RWPE2 (cell line): ENCODE measurements around the gene ZNF862.

ENCODE experiments used
- ATAC-seq: fragments of 200-7000 bp; cut with Tn5 transposase; 3 replicates; pipeline ENCODE4 v1.9.1; 2021; ENCODE audit warnings: low read depth
- DNase-seq: peaks from one replicate; pipeline ENCODE4 v3.0.0-alpha.2; 2020; ENCODE audit warnings: low spot score
- H3K27ac ChIP-seq: fragments of 450-650 bp; 2 replicates; pipeline ENCODE4 v1.5.1; 2017; ENCODE audit warnings: mild to moderate bottlenecking; ENCODE audit not compliant: poor library complexity, severe bottlenecking
- H3K27me3 ChIP-seq: fragments of 250-450 bp; sonication (Bioruptor Pico); 2 replicates; pipeline ENCODE4 v1.5.1; 2021; ENCODE audit warnings: mild to moderate bottlenecking, moderate library complexity; ENCODE audit not compliant: insufficient read depth, poor library complexity, severe bottlenecking
- H3K36me3 ChIP-seq: fragments of 250-450 bp; sonication (Bioruptor Pico); 2 replicates; pipeline ENCODE4 v1.5.1; 2020; ENCODE audit warnings: low read depth, mild to moderate bottlenecking, moderate library complexity
- H3K4me1 ChIP-seq: fragments of 250-450 bp; sonication (Bioruptor Pico); 2 replicates; pipeline ENCODE4 v1.5.1; 2021; ENCODE audit warnings: mild to moderate bottlenecking, moderate library complexity; ENCODE audit not compliant: insufficient read depth, poor library complexity, severe bottlenecking
- H3K4me3 ChIP-seq: fragments of 250-450 bp; sonication (Bioruptor Pico); 2 replicates; pipeline ENCODE4 v1.5.1; 2021; ENCODE audit warnings: mild to moderate bottlenecking, moderate library complexity; ENCODE audit not compliant: severe bottlenecking
- H3K9me3 ChIP-seq: fragments of 250-450 bp; sonication (Bioruptor Pico); 2 replicates; pipeline ENCODE4 v1.5.1; 2021; ENCODE audit warnings: mild to moderate bottlenecking, moderate library complexity; ENCODE audit not compliant: severe bottlenecking
- CTCF ChIP-seq: fragments of 450-650 bp; IDR thresholded peaks from one replicate; pipeline ENCODE4 v1.5.1; 2017; ENCODE audit warnings: mild to moderate bottlenecking, moderate library complexity; ENCODE audit not compliant: poor library complexity, severe bottlenecking

ZNF862 gene

DNA sequence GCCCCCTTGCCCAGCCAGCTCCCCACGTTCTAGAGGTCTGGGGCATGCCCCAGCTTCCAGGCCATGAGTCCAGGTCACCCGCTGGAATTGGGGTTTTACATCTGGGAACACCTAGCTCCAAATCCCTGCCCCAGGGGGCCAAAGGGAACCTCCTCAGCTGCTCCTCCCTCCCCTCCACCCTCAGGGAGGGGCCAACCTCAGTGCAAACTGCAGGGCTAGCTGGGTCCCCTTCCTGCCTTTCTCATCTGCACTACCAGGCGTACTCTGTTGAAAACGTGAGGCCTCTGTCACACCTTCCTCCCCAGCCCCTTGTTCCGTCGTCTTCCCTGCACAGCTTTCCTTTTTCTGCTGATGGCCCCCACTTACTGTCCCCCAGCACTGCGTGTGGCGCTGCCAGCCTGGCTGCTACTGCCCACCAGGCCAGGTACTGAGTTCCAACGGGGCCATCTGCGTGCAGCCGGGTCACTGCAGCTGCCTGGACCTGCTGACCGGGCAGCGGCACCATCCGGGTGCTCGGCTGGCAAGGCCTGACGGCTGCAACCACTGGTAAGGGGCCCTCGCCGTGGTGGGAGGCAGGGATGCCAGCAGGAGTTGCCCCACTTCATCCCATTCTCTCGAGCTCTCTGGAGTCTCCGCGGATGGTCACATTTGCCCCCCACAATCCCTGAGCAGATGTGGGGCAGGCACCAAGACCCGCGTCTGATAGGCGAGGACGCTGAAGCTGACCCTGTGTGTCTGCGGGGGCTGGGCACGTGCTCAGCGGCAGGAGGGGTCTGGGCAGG, 24.7 kb upstream of the ZNF862 start:
- no peaks in the 10 kb centered on the region for H3K27me3 ChIP-seq
- no peak for ATAC-seq

GRCh38 chr7:149814494-149814893, 23.7 kb upstream of the ZNF862 start:
- no peaks in the 10 kb centered on the region for H3K27me3 ChIP-seq
- ATAC-seq (no peak), DNase-seq (no peak)
- no peaks in the 10 kb centered on the region for H3K4me1 ChIP-seq
- no peaks in the 10 kb centered on the region for H3K36me3 ChIP-seq
- TF ChIP-seq CTCF: no peak
- H3K9me3 ChIP-seq: no peaks in the 10 kb centered on the region
- no peak overlapping the region for H3K27ac ChIP-seq
- H3K4me3 ChIP-seq: no peak overlapping the region

More for the DNA sequence above, 24.7 kb upstream of the ZNF862 start:
- Histone ChIP-seq H3K27ac (no peak overlapping the region), H3K36me3 (no peaks in the 10 kb centered on the region), H3K9me3 (no peaks in the 10 kb centered on the region), H3K4me1 (no peaks in the 10 kb centered on the region), H3K4me3 (no peak overlapping the region)
- no peak for DNase-seq
- TF ChIP-seq CTCF: no peak

DNA sequence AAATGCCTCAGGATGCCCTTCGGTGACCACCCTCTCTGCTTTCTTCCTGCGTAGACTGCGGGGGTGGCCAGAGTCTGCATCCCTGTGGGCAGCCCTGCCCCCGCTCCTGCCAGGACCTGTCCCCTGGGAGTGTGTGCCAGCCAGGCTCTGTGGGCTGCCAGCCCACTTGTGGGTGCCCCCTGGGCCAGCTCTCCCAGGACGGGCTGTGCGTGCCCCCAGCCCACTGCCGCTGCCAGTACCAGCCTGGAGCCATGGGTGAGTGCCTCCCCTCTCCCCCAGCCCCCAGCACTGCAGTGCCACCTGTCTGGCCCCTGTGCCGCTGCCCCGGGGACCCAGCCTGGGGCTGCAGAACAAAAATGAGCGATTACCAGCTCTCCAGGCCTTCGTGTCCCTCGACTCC, 23.1 kb upstream of the ZNF862 start:
- TF ChIP-seq CTCF: no peak
- no peak for ATAC-seq
- no peak for DNase-seq
- no peak overlapping the region for H3K4me3 ChIP-seq
- no peaks in the 10 kb centered on the region for H3K27me3 ChIP-seq
- H3K4me1 ChIP-seq: no peaks in the 10 kb centered on the region
- no peak overlapping the region for H3K27ac ChIP-seq
- H3K36me3 ChIP-seq: no peaks in the 10 kb centered on the region
- H3K9me3 ChIP-seq: no peaks in the 10 kb centered on the region

- DNase-seq (no peak), ATAC-seq (no peak)
- H3K27ac ChIP-seq: no peak overlapping the region
- H3K36me3 ChIP-seq: no peaks in the 10 kb centered on the region
- no peaks in the 10 kb centered on the region for H3K9me3 ChIP-seq
- no peaks in the 10 kb centered on the region for H3K27me3 ChIP-seq
- no peak overlapping the region for H3K4me3 ChIP-seq
- no peaks in the 10 kb centered on the region for H3K4me1 ChIP-seq
- TF ChIP-seq CTCF: no peak
These were observed 22.4 kb upstream of the ZNF862 start for GRCh38 chr7:149815661-149816266.

DNA sequence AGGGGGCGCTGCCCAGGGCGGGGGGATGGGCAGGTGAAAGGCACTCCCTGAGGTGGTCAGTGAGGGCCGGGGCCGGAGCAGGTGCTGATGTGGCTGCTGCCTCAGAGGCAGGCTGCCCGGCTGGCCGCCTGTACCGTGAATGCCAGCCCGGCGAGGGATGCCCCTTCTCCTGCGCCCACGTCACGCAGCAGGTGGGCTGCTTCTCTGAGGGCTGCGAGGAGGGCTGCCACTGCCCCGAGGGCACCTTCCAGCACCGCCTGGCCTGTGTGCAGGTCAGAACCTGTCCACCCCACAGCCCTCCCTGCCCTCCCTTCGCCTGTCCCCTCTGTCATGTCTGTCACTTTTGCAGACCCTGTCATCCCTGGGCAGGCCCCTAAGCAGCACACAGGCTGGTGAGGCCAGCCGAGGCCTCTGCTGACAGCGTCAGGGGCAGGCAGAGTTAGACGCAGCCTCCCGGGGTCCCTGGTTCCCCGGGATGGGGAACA, 21.9 kb upstream of the ZNF862 start:
- ATAC-seq: no peak
- no peaks in the 10 kb centered on the region for H3K4me1 ChIP-seq
- H3K27me3 ChIP-seq: no peaks in the 10 kb centered on the region
- TF ChIP-seq CTCF: no peak
- H3K4me3 ChIP-seq: no peak overlapping the region
- H3K36me3 ChIP-seq: no peaks in the 10 kb centered on the region
- DNase-seq: no peak
- H3K27ac ChIP-seq: no peak overlapping the region
- no peaks in the 10 kb centered on the region for H3K9me3 ChIP-seq
